Uterus (tissue), 4 donors: ENCODE data around the gene ANKRD23. TPM values are rescaled to one million over a fixed set of nuclear protein-coding genes. Genes with fewer than 3 reads are reported as not detected.

Experiments
- DNase-seq, 2 donors: peaks; one replicate each; pipeline ENCODE4 v3.0.0-alpha.2; 2019 to 2020
- H3K27ac ChIP-seq, 2 donors: fragments of 200-600 bp; sonication (generic); 1 replicate in 1 of 2; 2 replicates in 1 of 2; pipeline ENCODE4 v1.5.1; 2016 to 2018
- H3K27me3 ChIP-seq, 2 donors: fragments of 200-600 bp; sonication (generic); one replicate each; pipeline ENCODE4 v1.5.1; 2018 to 2019; ENCODE audit warnings: control low read depth in 1 of 2
- H3K36me3 ChIP-seq, 2 donors: fragments of 200-600 bp; sonication (generic); one replicate each; pipeline ENCODE4 v1.5.1; 2019; ENCODE audit warnings: control low read depth in 1 of 2
- H3K4me1 ChIP-seq, 2 donors: fragments of 200-600 bp; sonication (generic); one replicate each; pipeline ENCODE4 v1.5.1; 2018 to 2019; ENCODE audit warnings: control low read depth in 1 of 2
- H3K4me3 ChIP-seq, 2 donors: fragments of 200-600 bp; sonication (generic); 1 replicate in 1 of 2; 2 replicates in 1 of 2; pipeline ENCODE4 v1.5.1; 2018 to 2019; ENCODE audit warnings: mild to moderate bottlenecking in 1 of 2
- H3K9me3 ChIP-seq, 2 donors: fragments of 200-600 bp; sonication (generic); one replicate each; pipeline ENCODE4 v1.5.1; 2019; ENCODE audit warnings: control low read depth in 1 of 2
- POLR2A ChIP-seq, 2 donors: fragments of 450-650 bp; IDR thresholded peaks; one replicate each; pipeline ENCODE4 v1.6.1; 2016; ENCODE audit warnings: antibody characterized with exemption in 2 of 2, mild to moderate bottlenecking in 1 of 2, moderate library complexity in 1 of 2
- intact Hi-C: fragments of 100-400 bp; cut with DNase I; formaldehyde crosslinking; loops from one replicate; pipeline ENCODE4 v1.15.1; 2023; ENCODE audit warnings: low total_unique reads
- microRNA counts, 2 donors: library from miRNA; unstranded; fragments of <30 nt; microRNA quantifications; one replicate each; lab custom pipeline; 2016 to 2017
- microRNA-seq: library from miRNA; unstranded; fragments of <30 nt; microRNA quantifications from one replicate; pipeline ENCODE4, GENCODE V29; 2016; ENCODE audit warnings: borderline microRNAs expressed, borderline replicate concordance
- small RNA-seq: library from RNA; depleted of rRNA; stranded (forward); fragments of <200 nt; gene quantifications from one replicate; pipeline ENCODE3, GENCODE V24; 2016
- total RNA-seq, 4 donors: library from RNA; depleted of rRNA in 3 of 4; stranded (reverse); fragments of >200 nt in 3 of 4; gene quantifications; one replicate each; pipeline versions ENCODE4 v1.1.0 to v1.2.4, GENCODE V29; 2014 to 2023
- TF ChIP-seq, protein P1 (sequence below), 4 experiments: fragments of 200-600 bp in 2 of 4; fragments of 450-650 bp in 2 of 4; sonication (generic) in 2 of 4; IDR thresholded peaks; one replicate each; pipeline ENCODE4 v1.5.1; 2016 to 2019; ENCODE audit warnings: antibody characterized with exemption in 4 of 4, mild to moderate bottlenecking in 2 of 4, moderate library complexity in 1 of 4
- donor health status: DM: yes; HTN: yes; CAD: no.

The ANKRD23 gene
- total RNA-seq, 4 donors from 2014 or later = 4.4 to 23.2 (median 8.6) TPM

DNA sequence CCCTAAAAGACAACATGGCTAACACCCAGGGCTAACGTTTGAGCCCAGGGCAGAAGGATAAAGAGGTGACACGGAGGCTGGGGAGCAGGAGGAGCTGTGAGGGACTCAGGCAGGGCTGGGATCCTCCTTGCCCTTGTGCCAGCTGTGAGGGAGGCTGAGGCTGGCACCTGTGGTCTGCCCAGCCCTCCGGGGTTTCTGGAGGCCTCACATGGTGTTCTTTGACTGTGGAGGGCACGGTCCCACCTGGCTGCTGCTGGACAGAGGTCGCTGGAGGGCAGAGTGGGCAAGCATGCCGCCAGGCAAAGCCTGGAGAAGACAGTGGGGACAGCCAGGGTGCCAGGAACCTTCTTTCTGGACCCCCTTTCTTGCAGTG is 54.6 kb downstream of the ANKRD23 start:
- Histone ChIP-seq H3K36me3 (no peaks in the 10 kb centered on the region), H3K27ac (peak overlapping the region; percentile 73 to 77), H3K4me1 (peaks cover 0 to 12% of the 10 kb centered on the region in 2 donors), H3K9me3 (no peaks in the 10 kb centered on the region), H3K4me3 (no peak overlapping the region), H3K27me3 (no peaks in the 10 kb centered on the region)
- intact Hi-C loops = no loop called here
- DNase-seq = no peak
- TF ChIP-seq, protein P1, sequence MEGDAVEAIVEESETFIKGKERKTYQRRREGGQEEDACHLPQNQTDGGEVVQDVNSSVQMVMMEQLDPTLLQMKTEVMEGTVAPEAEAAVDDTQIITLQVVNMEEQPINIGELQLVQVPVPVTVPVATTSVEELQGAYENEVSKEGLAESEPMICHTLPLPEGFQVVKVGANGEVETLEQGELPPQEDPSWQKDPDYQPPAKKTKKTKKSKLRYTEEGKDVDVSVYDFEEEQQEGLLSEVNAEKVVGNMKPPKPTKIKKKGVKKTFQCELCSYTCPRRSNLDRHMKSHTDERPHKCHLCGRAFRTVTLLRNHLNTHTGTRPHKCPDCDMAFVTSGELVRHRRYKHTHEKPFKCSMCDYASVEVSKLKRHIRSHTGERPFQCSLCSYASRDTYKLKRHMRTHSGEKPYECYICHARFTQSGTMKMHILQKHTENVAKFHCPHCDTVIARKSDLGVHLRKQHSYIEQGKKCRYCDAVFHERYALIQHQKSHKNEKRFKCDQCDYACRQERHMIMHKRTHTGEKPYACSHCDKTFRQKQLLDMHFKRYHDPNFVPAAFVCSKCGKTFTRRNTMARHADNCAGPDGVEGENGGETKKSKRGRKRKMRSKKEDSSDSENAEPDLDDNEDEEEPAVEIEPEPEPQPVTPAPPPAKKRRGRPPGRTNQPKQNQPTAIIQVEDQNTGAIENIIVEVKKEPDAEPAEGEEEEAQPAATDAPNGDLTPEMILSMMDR (IDR thresholded peaks at IDR 0.05) = no peak
- no peak for TF ChIP-seq POLR2A (IDR thresholded peaks at IDR 0.05)

DNA sequence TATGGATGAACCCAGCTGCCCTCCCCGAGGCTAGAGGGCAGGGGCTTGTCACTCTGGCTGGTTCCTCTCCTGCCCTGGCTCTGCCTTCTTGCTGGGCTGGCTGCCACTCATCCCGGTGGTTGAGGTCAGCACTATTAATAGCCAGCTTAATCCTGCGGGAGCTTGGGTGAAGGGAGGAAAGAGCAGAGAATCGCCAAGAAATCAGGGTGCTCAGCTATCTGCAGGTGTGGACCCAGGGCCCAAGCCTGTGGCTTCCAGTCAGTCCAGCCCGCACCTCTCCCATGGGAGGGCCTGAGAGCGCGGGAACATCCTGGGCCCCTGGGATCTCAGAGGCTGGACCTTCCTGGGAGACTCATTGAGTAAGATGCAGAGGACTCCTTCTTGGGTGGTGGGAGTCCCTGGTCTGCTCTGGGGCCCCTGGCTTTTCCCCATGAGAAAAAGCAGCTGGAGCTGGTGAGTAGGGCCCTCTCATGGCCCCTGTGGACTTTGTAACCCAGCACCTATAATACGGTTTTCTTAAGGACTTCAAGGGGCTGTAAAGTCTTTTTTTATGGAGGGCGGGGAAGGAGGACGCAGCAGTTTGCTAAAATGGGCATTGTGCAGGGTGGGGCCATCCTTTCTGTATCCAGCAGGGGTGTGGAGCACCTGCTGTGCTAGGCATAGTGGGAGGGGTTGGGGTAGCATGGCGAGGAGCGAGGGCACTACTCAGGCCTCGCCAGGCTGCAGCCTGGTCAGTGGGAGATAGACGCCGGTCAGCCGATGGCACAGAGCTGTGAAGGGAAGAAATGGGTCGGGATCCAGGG is 55.2 kb downstream of the ANKRD23 start:
- peak; percentile 63 to 69 for DNase-seq
- H3K36me3 ChIP-seq = no peaks in the 10 kb centered on the region
- no peak overlapping the region for H3K4me3 ChIP-seq
- no peaks in the 10 kb centered on the region for H3K27me3 ChIP-seq
- H3K27ac ChIP-seq = peak overlapping the region; percentile 73 to 77
- peaks cover 0 to 12% of the 10 kb centered on the region in 2 donors for H3K4me1 ChIP-seq
- TF ChIP-seq, protein P1 (IDR thresholded peaks at IDR 0.05) = no peak
- H3K9me3 ChIP-seq = no peaks in the 10 kb centered on the region
- intact Hi-C loops = no loop called here

MicroRNAs encoded within 50 kb of the gene (microRNA counts, 767-probe panel; counts per million panel counts)
- 0 counts per million in 2 donors for microRNA hsa-miR-3127-5p (lab: Ali Mortazavi, UCI)

Small RNA genes within 50 kb of the gene (microRNA-seq; reads per million reads assigned to microRNA genes)
- not detected for gene MIR3127

Small RNA genes within 50 kb of the gene (small RNA-seq; reads per million reads assigned to genes)
- gene MIR3127 = 0.24 reads per million

Other genes with a start within 250 kb of the ANKRD23 start
- 10 to 100 TPM; 13.5 to 73.0 (median 62.1) TPM for gene KANSL3, start 205.7 kb downstream of the ANKRD23 start, total RNA-seq
- 1 to 10 TPM in 1 of 4 donors, under 1 TPM in 1, not detected in 2; 0.40 to 1.6 TPM for gene FER1L5, start 201.3 kb downstream of the ANKRD23 start, total RNA-seq
- gene LMAN2L, start 104.0 kb downstream of the ANKRD23 start, total RNA-seq = 10 to 100 TPM; 13.8 to 51.2 (median 20.9) TPM
- 1 to 10 TPM in 3 of 4 donors, under 1 TPM in 1; 0.77 to 8.2 (median 4.7) TPM for gene CNNM4, start 83.1 kb downstream of the ANKRD23 start, total RNA-seq
- gene CNNM3, start 27.8 kb downstream of the ANKRD23 start, total RNA-seq = 10 to 100 TPM in 2 of 4 donors, 1 to 10 TPM in 2; 1.5 to 21.1 (median 11.2) TPM
- gene ANKRD39, start 14.0 kb upstream of the ANKRD23 start, total RNA-seq = 100 to 1,000 TPM in 1 of 4 donors, 10 to 100 TPM in 2, 1 to 10 TPM in 1; 4.7 to 162 (median 16.9) TPM
- gene SEMA4C, start 26.1 kb upstream of the ANKRD23 start, total RNA-seq = 100 to 1,000 TPM in 1 of 4 donors, 10 to 100 TPM in 3; 31.8 to 117 (median 61.7) TPM
- 1 to 10 TPM in 1 of 4 donors, not detected in 3; 2.2 TPM for gene FAM178B, start 142.6 kb upstream of the ANKRD23 start, total RNA-seq